B cell (primary cell): ENCODE data around the gene C14orf180. TPM values are rescaled to one million over a fixed set of nuclear protein-coding genes. Genes with fewer than 3 reads are reported as not detected.

Experiments used
- ATAC-seq: fragments of 200-7000 bp; cut with Tn5 transposase; one replicate; pipeline ENCODE4 v1.10.0; 2021; ENCODE audit warnings: low read depth, mild to moderate bottlenecking, moderate number of reproducible peaks, moderate library complexity
- CTCF ChIA-PET: fragments of 350-600 bp; sonication (Branson Sonifier 250); formaldehyde crosslinking; loops from one replicate; lab custom pipeline; 2021; ENCODE audit warnings: antibody characterized with exemption, inconsistent platforms; lab: Charles Lee
- POLR2A ChIA-PET: fragments of 350-600 bp; sonication (Branson Sonifier 250); formaldehyde crosslinking; loops from one replicate; lab custom pipeline; 2021; ENCODE audit warnings: antibody characterized with exemption; lab: Charles Lee
- DNase-seq: peaks from one replicate; pipeline ENCODE4 v3.0.0; 2013
- H2AFZ ChIP-seq: 2 replicates; pipeline ENCODE4 v1.6.1; 2012; ENCODE audit warnings: mild to moderate bottlenecking, low read depth, low read length; ENCODE audit not compliant: insufficient read depth, poor library complexity, severe bottlenecking
- H3K27ac ChIP-seq, 2 donors: 1 replicate in 1 of 2; 2 replicates in 1 of 2; pipeline ENCODE4 v1.5.1; 2012 to 2013; ENCODE audit warnings: low read length in 2 of 2, mild to moderate bottlenecking in 2 of 2, moderate library complexity in 1 of 2
- H3K27me3 ChIP-seq, 4 experiments: fragments of 200-600 bp in 1 of 4; sonication (generic) in 1 of 4; replicated peaks in 1 of 4; 1 replicate in 2 of 4; 2 replicates in 2 of 4; pipeline versions ENCODE4 v1.6.1 to v1.7.0; 2013 to 2016; ENCODE audit warnings: low read length in 3 of 4, mild to moderate bottlenecking in 2 of 4, mixed read lengths in 1 of 4, moderate library complexity in 1 of 4; ENCODE audit not compliant: insufficient read depth in 4 of 4, control insufficient read depth in 3 of 4; ENCODE audit errors: control extremely low read depth in 1 of 4
- H3K36me3 ChIP-seq, 2 experiments: replicated peaks in 1 of 2; 1 replicate in 1 of 2; 2 replicates in 1 of 2; pipeline versions ENCODE4 v1.6.1 to v1.7.1; 2013; ENCODE audit warnings: low read length in 1 of 2; ENCODE audit not compliant: insufficient read depth in 2 of 2, control insufficient read depth in 1 of 2; ENCODE audit errors: control extremely low read depth in 1 of 2, extremely low read depth in 1 of 2
- H3K4me1 ChIP-seq, 2 donors: fragments of 200-600 bp in 1 of 2; sonication (generic) in 1 of 2; 1 replicate in 1 of 2; 2 replicates in 1 of 2; pipeline versions ENCODE4 v1.5.1 to v1.6.1; 2013 to 2017; ENCODE audit warnings: low read length in 2 of 2; ENCODE audit not compliant: control insufficient read depth in 2 of 2, insufficient read depth in 2 of 2
- H3K4me2 ChIP-seq: replicated peaks from 2 replicates; pipeline ENCODE3; 2012; ENCODE audit warnings: mild to moderate bottlenecking, low read depth, low read length; ENCODE audit not compliant: poor library complexity, severe bottlenecking
- H3K4me3 ChIP-seq, 5 experiments: fragments of 200-600 bp in 1 of 5; sonication (generic) in 1 of 5; 1 replicate in 3 of 5; 2 replicates in 2 of 5; pipeline versions ENCODE4 v1.5.1 to v1.7.0; 2011 to 2016; ENCODE audit warnings: low read length in 4 of 5, mild to moderate bottlenecking in 4 of 5, low read depth in 2 of 5, control low read depth in 1 of 5, moderate library complexity in 1 of 5; ENCODE audit not compliant: insufficient read depth in 1 of 5; ENCODE audit errors: control extremely low read depth in 1 of 5, extremely low read depth in 1 of 5
- H3K79me2 ChIP-seq: fragments of 200-600 bp; sonication (generic); one replicate; pipeline ENCODE4 v1.6.0; 2016; ENCODE audit warnings: low read length; ENCODE audit not compliant: control insufficient read depth, insufficient read depth
- H3K9ac ChIP-seq: fragments of 200-600 bp; sonication (generic); 2 replicates; pipeline ENCODE4 v1.6.1; 2017; ENCODE audit warnings: mild to moderate bottlenecking, low read length, moderate library complexity
- H3K9me3 ChIP-seq, 3 donors: one replicate each; pipeline versions ENCODE4 v1.6.1 to v1.7.1; 2013; ENCODE audit warnings: low read length in 2 of 3; ENCODE audit not compliant: control insufficient read depth in 2 of 3, insufficient read depth in 1 of 3; ENCODE audit errors: control extremely low read depth in 1 of 3
- H4K20me1 ChIP-seq: 2 replicates; pipeline ENCODE4 v1.6.0; 2012; ENCODE audit warnings: mild to moderate bottlenecking, low read length; ENCODE audit not compliant: insufficient read depth, control insufficient read depth, poor library complexity, severe bottlenecking
- H3K27ac Mint-ChIP-seq: one replicate; pipeline ENCODE4 v1.8.0; 2021; ENCODE audit warnings: mixed read lengths
- H3K27me3 Mint-ChIP-seq: one replicate; pipeline ENCODE4 v1.8.0; 2021; ENCODE audit warnings: mixed read lengths
- H3K4me1 Mint-ChIP-seq: one replicate; pipeline ENCODE4 v1.8.0; 2021; ENCODE audit warnings: mixed read lengths
- H3K4me3 Mint-ChIP-seq: one replicate; pipeline ENCODE4 v1.8.0; 2021; ENCODE audit warnings: mixed read lengths
- H3K9me3 Mint-ChIP-seq: one replicate; pipeline ENCODE4 v1.8.0; 2022; ENCODE audit warnings: mixed read lengths; ENCODE audit not compliant: insufficient read depth
- CTCF ChIP-seq: fragments of 200-600 bp; IDR thresholded peaks from one replicate; pipeline ENCODE4 v1.8.0; 2022; ENCODE audit warnings: antibody characterized with exemption, mild to moderate bottlenecking
- EZH2 ChIP-seq: IDR thresholded peaks from 2 replicates; pipeline ENCODE4 v1.6.1; 2012; ENCODE audit warnings: borderline replicate concordance, low read depth, mild to moderate bottlenecking, moderate library complexity, low read length; ENCODE audit not compliant: insufficient read depth, poor library complexity, severe bottlenecking
- WGBS: methylation state at CpG from one replicate; pipeline ENCODE4 v1.1.5; 2013; ENCODE audit warnings: missing lambda C conversion rate; ENCODE audit not compliant: insufficient coverage; 5-methylcytosine and 5-hydroxymethylcytosine counted together
- intact Hi-C: fragments of 100-400 bp; cut with micrococcal nuclease; formaldehyde crosslinking; loops from one replicate; pipeline ENCODE4 v1.10.0; 2022
- polyA plus RNA-seq: library from polyadenylated mRNA; depleted of rRNA; stranded (reverse); fragments of >200 nt; gene quantifications from 2 replicates; pipeline ENCODE4 v1.2.3, GENCODE V29; 2012
- total RNA-seq, 2 donors: library from RNA; stranded (reverse); fragments of 120-200 nt in 1 of 2; gene quantifications; 1 replicate in 1 of 2; 2 replicates in 1 of 2; pipeline versions ENCODE4 v1.2.3 to v1.2.4, GENCODE V29; 2013 to 2022

The C14orf180 gene
- total and polyA plus RNA-seq, 2 donors (not counting 1 experiment from before 2014, with no cell fraction given): not detected

GRCh38 chr14:104582005-104582404, 2.4 kb downstream of the C14orf180 start:
- ChIA-PET CTCF (no interaction called here), POLR2A (no interaction called here)
- Mint-ChIP-seq H3K27me3 (peaks cover 12% of the 10 kb centered on the region), H3K9me3 (no peaks in the 10 kb centered on the region), H3K4me1 (no peaks in the 10 kb centered on the region), H3K4me3 (no peak overlapping the region), H3K27ac (no peak overlapping the region)
- TF ChIP-seq CTCF (no peak), EZH2 (no peak)
- Histone ChIP-seq H3K4me3 (no peak overlapping the region), H4K20me1 (no peaks in the 10 kb centered on the region), H3K27me3 (no peaks in the 10 kb centered on the region), H3K9ac (no peak overlapping the region), H3K4me2 (no peak overlapping the region), H3K79me2 (no peaks in the 10 kb centered on the region), H3K9me3 (no peaks in the 10 kb centered on the region), H3K36me3 (no peaks in the 10 kb centered on the region), H2AFZ (no peak overlapping the region), H3K27ac (no peak overlapping the region), H3K4me1 (no peaks in the 10 kb centered on the region)
- WGBS: 80% methylated on average over 20 of the region's 20 CpGs
- intact Hi-C loops: no loop called here
- no peak for ATAC-seq
- no peak for DNase-seq

DNA sequence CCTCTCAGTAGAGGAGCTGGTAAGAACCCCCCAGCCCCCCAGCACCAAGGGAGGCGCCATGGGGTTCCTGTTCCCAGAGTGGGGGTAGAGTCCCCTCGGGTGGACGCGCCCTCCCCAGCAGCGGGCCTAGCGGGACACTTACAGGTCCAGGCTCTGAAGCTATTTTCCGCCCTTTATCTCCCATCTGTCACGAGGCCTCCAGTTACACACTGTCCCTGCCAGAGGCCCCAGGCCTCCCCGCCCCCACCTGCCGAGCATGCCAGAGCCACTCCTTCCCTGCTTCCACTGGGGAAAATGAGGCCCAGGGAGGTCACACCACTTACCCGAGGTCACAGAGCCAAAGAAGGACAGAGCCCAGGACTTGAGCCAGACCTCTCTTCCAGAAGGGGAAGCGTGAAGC, 3.1 kb downstream of the C14orf180 start:
- H2AFZ ChIP-seq: no peak overlapping the region
- no peaks in the 10 kb centered on the region for H3K9me3 Mint-ChIP-seq
- peaks cover 12% of the 10 kb centered on the region for H3K27me3 Mint-ChIP-seq
- no peaks in the 10 kb centered on the region for H3K79me2 ChIP-seq
- CTCF ChIA-PET: no interaction called here
- ATAC-seq: no peak
- no peak overlapping the region for H3K27ac Mint-ChIP-seq
- no peak overlapping the region for H3K4me2 ChIP-seq
- H3K4me3 Mint-ChIP-seq: no peak overlapping the region
- POLR2A ChIA-PET: no interaction called here
- TF ChIP-seq CTCF: no peak
- no peak for TF ChIP-seq EZH2
- H3K9me3 ChIP-seq: no peaks in the 10 kb centered on the region
- H3K4me1 ChIP-seq: no peaks in the 10 kb centered on the region
- intact Hi-C loops: no loop called here
- no peak overlapping the region for H3K9ac ChIP-seq
- H4K20me1 ChIP-seq: no peaks in the 10 kb centered on the region
- H3K27ac ChIP-seq: no peak overlapping the region
- no peaks in the 10 kb centered on the region for H3K27me3 ChIP-seq
- WGBS: 65% methylated on average over 7 of the region's 12 CpGs
- DNase-seq: no peak
- H3K4me3 ChIP-seq: no peak overlapping the region
- H3K4me1 Mint-ChIP-seq: no peaks in the 10 kb centered on the region
- no peaks in the 10 kb centered on the region for H3K36me3 ChIP-seq
